ENCODE results near the gene BLOC1S3. TPM values are rescaled to one million over a fixed set of nuclear protein-coding genes. Genes with fewer than 3 reads are reported as not detected.

BLOC1S3 gene
- total and polyA plus RNA-seq, 2 of the 13 experiments (the other 11 are each of a cell fraction or from before 2014, with no cell fraction given), result 4.3 to 4.8 TPM

- TF ChIP-seq, protein P1, sequence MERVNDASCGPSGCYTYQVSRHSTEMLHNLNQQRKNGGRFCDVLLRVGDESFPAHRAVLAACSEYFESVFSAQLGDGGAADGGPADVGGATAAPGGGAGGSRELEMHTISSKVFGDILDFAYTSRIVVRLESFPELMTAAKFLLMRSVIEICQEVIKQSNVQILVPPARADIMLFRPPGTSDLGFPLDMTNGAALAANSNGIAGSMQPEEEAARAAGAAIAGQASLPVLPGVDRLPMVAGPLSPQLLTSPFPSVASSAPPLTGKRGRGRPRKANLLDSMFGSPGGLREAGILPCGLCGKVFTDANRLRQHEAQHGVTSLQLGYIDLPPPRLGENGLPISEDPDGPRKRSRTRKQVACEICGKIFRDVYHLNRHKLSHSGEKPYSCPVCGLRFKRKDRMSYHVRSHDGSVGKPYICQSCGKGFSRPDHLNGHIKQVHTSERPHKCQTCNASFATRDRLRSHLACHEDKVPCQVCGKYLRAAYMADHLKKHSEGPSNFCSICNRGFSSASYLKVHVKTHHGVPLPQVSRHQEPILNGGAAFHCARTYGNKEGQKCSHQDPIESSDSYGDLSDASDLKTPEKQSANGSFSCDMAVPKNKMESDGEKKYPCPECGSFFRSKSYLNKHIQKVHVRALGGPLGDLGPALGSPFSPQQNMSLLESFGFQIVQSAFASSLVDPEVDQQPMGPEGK (CRISPR knock-in tag; IDR thresholded peaks at IDR 0.05), result peak; percentile 35; the same call in 1 of the 2 replicates
- TF ChIP-seq SALL1 (CRISPR knock-in tag; IDR thresholded peaks at IDR 0.05) (peak; percentile 36; the same call in 1 of the 2 replicates), ZFP91 (CRISPR knock-in tag; IDR thresholded peaks at IDR 0.05; ENCODE audit: borderline replicate concordance) (peak; percentile 68; the same call in 1 of the 2 replicates), HNRNPLL (IDR thresholded peaks at IDR 0.05; ENCODE audit: low read depth, low read length, poor library complexity, severe bottlenecking) (peak; percentile 34), GABPB1 (CRISPR knock-in tag; IDR thresholded peaks at IDR 0.05) (0 out of 2 replicates have a peak, but pooled peaks have one; percentile 1), YEATS4 (CRISPR knock-in tag; IDR thresholded peaks at IDR 0.05; ENCODE audit: borderline replicate concordance) (no peak), MAZ (IDR thresholded peaks at IDR 0.05; ENCODE audit: borderline replicate concordance, low read depth, low read length) (no peak), MAZ (CRISPR knock-in tag; IDR thresholded peaks at IDR 0.05; ENCODE audit: low read depth) (peak; percentile 19; the same call in 1 of the 2 replicates), SPEN (CRISPR knock-in tag; IDR thresholded peaks at IDR 0.05; ENCODE audit: low read depth) (0 out of 2 replicates have a peak, but pooled peaks have one; percentile 27), NFKB2 (CRISPR knock-in tag; IDR thresholded peaks at IDR 0.05; ENCODE audit: borderline replicate concordance) (peak; percentile 38; the same call in 1 of the 2 replicates), EEA1 (CRISPR knock-in tag; IDR thresholded peaks at IDR 0.05; ENCODE audit: borderline replicate concordance) (0 out of 2 replicates have a peak, but pooled peaks have one; percentile 15), ZBTB1 (CRISPR knock-in tag; IDR thresholded peaks at IDR 0.05; ENCODE audit: borderline replicate concordance) (no peak), RXRB (CRISPR knock-in tag; IDR thresholded peaks at IDR 0.05; ENCODE audit: borderline replicate concordance) (peak; percentile 28; the same call in 1 of the 2 replicates), ZNF3 (CRISPR knock-in tag; IDR thresholded peaks at IDR 0.05) (no peak), TARDBP (CRISPR knock-in tag; IDR thresholded peaks at IDR 0.05) (no peak), RAD21 (CRISPR knock-in tag; IDR thresholded peaks at IDR 0.05) (peak; percentile 77; the same call in 1 of the 2 replicates)
- TF ChIP-seq, protein P2, sequence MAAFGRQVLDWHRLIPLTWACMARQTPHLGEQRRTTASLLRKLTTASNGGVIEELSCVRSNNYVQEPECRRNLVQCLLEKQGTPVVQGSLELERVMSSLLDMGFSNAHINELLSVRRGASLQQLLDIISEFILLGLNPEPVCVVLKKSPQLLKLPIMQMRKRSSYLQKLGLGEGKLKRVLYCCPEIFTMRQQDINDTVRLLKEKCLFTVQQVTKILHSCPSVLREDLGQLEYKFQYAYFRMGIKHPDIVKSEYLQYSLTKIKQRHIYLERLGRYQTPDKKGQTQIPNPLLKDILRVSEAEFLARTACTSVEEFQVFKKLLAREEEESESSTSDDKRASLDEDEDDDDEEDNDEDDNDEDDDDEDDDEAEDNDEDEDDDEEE (CRISPR knock-in tag; IDR thresholded peaks at IDR 0.05), result no peak
- TF ChIP-seq, protein P3, sequence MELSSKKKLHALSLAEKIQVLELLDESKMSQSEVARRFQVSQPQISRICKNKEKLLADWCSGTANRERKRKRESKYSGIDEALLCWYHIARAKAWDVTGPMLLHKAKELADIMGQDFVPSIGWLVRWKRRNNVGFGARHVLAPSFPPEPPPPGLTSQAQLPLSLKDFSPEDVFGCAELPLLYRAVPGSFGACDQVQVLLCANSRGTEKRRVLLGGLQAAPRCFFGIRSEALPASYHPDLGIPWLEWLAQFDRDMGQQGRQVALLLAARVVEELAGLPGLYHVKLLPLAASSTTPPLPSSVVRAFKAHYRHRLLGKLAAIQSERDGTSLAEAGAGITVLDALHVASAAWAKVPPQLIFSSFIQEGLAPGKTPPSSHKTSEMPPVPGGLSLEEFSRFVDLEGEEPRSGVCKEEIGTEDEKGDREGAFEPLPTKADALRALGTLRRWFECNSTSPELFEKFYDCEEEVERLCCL (CRISPR knock-in tag; IDR thresholded peaks at IDR 0.05; ENCODE audit: borderline replicate concordance), result no peak
- TF ChIP-seq, protein P4, sequence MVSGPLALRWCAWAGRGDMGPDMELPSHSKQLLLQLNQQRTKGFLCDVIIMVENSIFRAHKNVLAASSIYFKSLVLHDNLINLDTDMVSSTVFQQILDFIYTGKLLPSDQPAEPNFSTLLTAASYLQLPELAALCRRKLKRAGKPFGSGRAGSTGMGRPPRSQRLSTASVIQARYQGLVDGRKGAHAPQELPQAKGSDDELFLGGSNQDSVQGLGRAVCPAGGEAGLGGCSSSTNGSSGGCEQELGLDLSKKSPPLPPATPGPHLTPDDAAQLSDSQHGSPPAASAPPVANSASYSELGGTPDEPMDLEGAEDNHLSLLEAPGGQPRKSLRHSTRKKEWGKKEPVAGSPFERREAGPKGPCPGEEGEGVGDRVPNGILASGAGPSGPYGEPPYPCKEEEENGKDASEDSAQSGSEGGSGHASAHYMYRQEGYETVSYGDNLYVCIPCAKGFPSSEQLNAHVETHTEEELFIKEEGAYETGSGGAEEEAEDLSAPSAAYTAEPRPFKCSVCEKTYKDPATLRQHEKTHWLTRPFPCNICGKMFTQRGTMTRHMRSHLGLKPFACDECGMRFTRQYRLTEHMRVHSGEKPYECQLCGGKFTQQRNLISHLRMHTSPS (CRISPR knock-in tag; IDR thresholded peaks at IDR 0.05; ENCODE audit: low read depth), result no peak
Measured at GRCh38 chr19:45161738-45162607, 16.6 kb upstream of the BLOC1S3 start (continued).

Measured in HepG2 (cell line).